Heart right ventricle (tissue), 16 donors: ENCODE measurements around the gene TSPAN12. TPM values are rescaled to one million over a fixed set of nuclear protein-coding genes. Genes with fewer than 3 reads are reported as not detected.

ENCODE experiments used
- ATAC-seq, 8 donors: fragments of 200-7000 bp; cut with Tn5 transposase; one replicate each; pipeline ENCODE4 v1.9.1; 2020; ENCODE audit warnings: mild to moderate bottlenecking in 8 of 8, moderate library complexity in 8 of 8, moderate number of reproducible peaks in 1 of 8
- DNase-seq, 2 donors: peaks; one replicate each; pipeline ENCODE4 v3.0.0-alpha.2; 2020
- H3K27ac ChIP-seq, 10 donors: fragments of 200-600 bp; sonication (generic) in 2 of 10; one replicate each; pipeline versions ENCODE4 v1.5.0 to v1.8.0; 2020 to 2022; ENCODE audit warnings: mild to moderate bottlenecking in 3 of 10
- H3K27me3 ChIP-seq, 7 donors: fragments of 200-600 bp; one replicate each; pipeline ENCODE4 v1.8.0; 2021 to 2022; ENCODE audit warnings: mild to moderate bottlenecking in 2 of 7
- H3K36me3 ChIP-seq, 9 donors: fragments of 200-600 bp; sonication (generic) in 1 of 9; one replicate each; pipeline versions ENCODE4 v1.5.0 to v1.8.0; 2020 to 2022; ENCODE audit warnings: mild to moderate bottlenecking in 2 of 9
- H3K4me1 ChIP-seq, 9 donors: fragments of 200-600 bp; sonication (generic) in 1 of 9; one replicate each; pipeline versions ENCODE4 v1.5.0 to v1.8.0; 2020 to 2022; ENCODE audit warnings: mild to moderate bottlenecking in 4 of 9
- H3K4me3 ChIP-seq, 10 donors: fragments of 200-600 bp; sonication (generic) in 2 of 10; one replicate each; pipeline versions ENCODE4 v1.5.0 to v1.8.0; 2020 to 2022; ENCODE audit warnings: mild to moderate bottlenecking in 7 of 10, moderate library complexity in 2 of 10
- H3K9me3 ChIP-seq, 11 donors: fragments of 200-600 bp in 10 of 11; sonication (generic) in 2 of 11; one replicate each; pipeline versions ENCODE4 v1.5.0 to v1.8.0; 2013 to 2022; ENCODE audit warnings: mild to moderate bottlenecking in 2 of 11, control low read depth in 1 of 11, moderate library complexity in 1 of 11
- CTCF ChIP-seq, 9 donors: fragments of 200-600 bp; sonication (generic) in 2 of 9; IDR thresholded peaks; one replicate each; pipeline versions ENCODE4 v1.5.0 to v1.8.0; 2021 to 2022; ENCODE audit warnings: antibody characterized with exemption in 9 of 9, mild to moderate bottlenecking in 5 of 9, moderate library complexity in 1 of 9
- WGBS, 2 donors: extraction: QIAGEN DNeasy Blood & Tissue Kit; methylation state at CpG; one replicate each; pipeline ENCODE4 v1.1.7; 2013; ENCODE audit warnings: inconsistent platforms in 1 of 2; 5-methylcytosine and 5-hydroxymethylcytosine counted together
- intact Hi-C, 10 donors: fragments of 100-400 bp; cut with DNase I; formaldehyde crosslinking; loops; one replicate each; pipeline versions ENCODE4 v1.11.1 to v1.14.2; 2022
- polyA plus RNA-seq, 2 donors: library from polyadenylated mRNA; stranded (reverse); fragments of 200-250 nt; gene quantifications; one replicate each; pipeline ENCODE4 v1.2.3, GENCODE V29; 2013
- total RNA-seq, 10 donors: library from RNA; stranded (reverse); fragmentation: NEBNext Ultra II Directional in 3 of 10; extraction: Animal tissue kit (Norgen Biotek cat#: 25700) in 3 of 10; gene quantifications; one replicate each; pipeline versions ENCODE4 v1.2.1 to v1.2.4, GENCODE V29; 2021 to 2023
- donor health status: Arrhythmogenic right ventricular cardiomyopathy.
- donor health status: ischemic (EF 13 %, LVEDD 7.1; RV severe dilation, severe dysfunction).
- donor health status: healthy with polysubstance abuse.
- donor health status: DM: no; HTN: yes; CAD: no.
- donor health status: DM: no; HTN: no; CAD: no.
- donor health status: ischemic (EF 25% LVEDD 6.9; RV normal size, moderate dysfunction).
- donor health status: ischemic (EF 25% LVEDD 5.7; RV mildly dilated, moderate dysfunction).
- donor health status: healthy.
- donor health status: DM: yes; HTN: yes; CAD: no.
- donor health status: Ischemic cardiomyopathy.
- donor health status: ischemic (EF 35%, LVEDD 5.7; RV mildly dilated, moderate dysfunction).
- donor health status: nonischemic (EF 11% LVEDD 7.7; RV severe dilation, severe dysfunction).
- donor health status: DM: yes; HTN: yes; CAD: no.
- donor health status: PGD.
- donor health status: ischemic (EF 29% LVEDD 5.4; RV normal size, mild dysfunction).
- donor health status: nonischemic (EF 23%, LVEDD 6.1; RV moderate dilation, normal function).

TSPAN12 gene
- total and polyA plus RNA-seq, 12 donors, result 17.9 to 78.6 (median 60.4) TPM

- H3K9me3 ChIP-seq, result no peaks in the 10 kb centered on the region
- no peak overlapping the region for H3K4me3 ChIP-seq
- WGBS, 2 donors, result 73% methylated on average over 4 of the region's 4 CpGs
- ATAC-seq, result no peak
- intact Hi-C loops, result no loop called here
- H3K4me1 ChIP-seq, result peaks cover 0 to 12% (median 5%) of the 10 kb centered on the region in 9 donors
- H3K36me3 ChIP-seq, result peaks cover 0 to 28% (median 0%) of the 10 kb centered on the region in 9 donors
- no peak overlapping the region for H3K27ac ChIP-seq
- DNase-seq, result no peak
- no peak for TF ChIP-seq CTCF (IDR thresholded peaks at IDR 0.05)
- no peaks in the 10 kb centered on the region for H3K27me3 ChIP-seq
Observed at GRCh38 chr7:120813546-120814252, 44.2 kb downstream of the TSPAN12 start.

GRCh38 chr7:120813089-120813488 lies 44.9 kb downstream of the TSPAN12 start:
- no peaks in the 10 kb centered on the region for H3K9me3 ChIP-seq
- H3K36me3 ChIP-seq, result peaks cover 0 to 28% (median 0%) of the 10 kb centered on the region in 9 donors
- peaks cover 0 to 15% (median 5%) of the 10 kb centered on the region in 9 donors for H3K4me1 ChIP-seq
- no peak for TF ChIP-seq CTCF (IDR thresholded peaks at IDR 0.05)
- intact Hi-C loops, result no loop called here
- H3K27ac ChIP-seq, result no peak overlapping the region
- H3K4me3 ChIP-seq, result no peak overlapping the region
- no peaks in the 10 kb centered on the region for H3K27me3 ChIP-seq
- no peak for DNase-seq
- no peak for ATAC-seq

GRCh38 chr7:120809260-120809659 lies 48.7 kb downstream of the TSPAN12 start:
- Histone ChIP-seq H3K4me1 (peaks cover 0 to 29% (median 12%) of the 10 kb centered on the region in 9 donors), H3K4me3 (no peak overlapping the region), H3K27me3 (no peaks in the 10 kb centered on the region), H3K9me3 (no peaks in the 10 kb centered on the region), H3K36me3 (peaks cover 0 to 26% (median 0%) of the 10 kb centered on the region in 9 donors), H3K27ac (peak overlapping the region in 2 of 10 donors; percentile 2 to 26)
- ATAC-seq (no peak), DNase-seq (no peak)
- TF ChIP-seq CTCF (IDR thresholded peaks at IDR 0.05), result no peak
- 41 to 47% methylated on average over 3 of the region's 3 CpGs for WGBS, 2 donors
- intact Hi-C loops, result loop anchor here in 9 of 10 donors (5.0 to 10.0 kb wide), 5 partner anchors 48 to 298 kb away; partner anchors contain the start of gene TSPAN12 (in 5 of the 9)

GRCh38 chr7:120807390-120807789 lies 50.6 kb downstream of the TSPAN12 start:
- Histone ChIP-seq H3K4me3 (no peak overlapping the region), H3K36me3 (peaks cover 0 to 22% (median 0%) of the 10 kb centered on the region in 9 donors), H3K27ac (no peak overlapping the region), H3K27me3 (no peaks in the 10 kb centered on the region), H3K9me3 (no peaks in the 10 kb centered on the region), H3K4me1 (peaks cover 0 to 35% (median 17%) of the 10 kb centered on the region in 9 donors)
- intact Hi-C loops, result loop anchor here (2.0 to 10.0 kb wide), 7 partner anchors 49 to 300 kb away; partner anchors contain the start of gene TSPAN12 (in 5 of the 10)
- ATAC-seq, result no peak
- WGBS, 2 donors, result 94 to 96% methylated on average over 2 of the region's 2 CpGs
- no peak for TF ChIP-seq CTCF (IDR thresholded peaks at IDR 0.05)
- DNase-seq, result no peak
